ENCODE data around the gene ZNF598.

DNA sequence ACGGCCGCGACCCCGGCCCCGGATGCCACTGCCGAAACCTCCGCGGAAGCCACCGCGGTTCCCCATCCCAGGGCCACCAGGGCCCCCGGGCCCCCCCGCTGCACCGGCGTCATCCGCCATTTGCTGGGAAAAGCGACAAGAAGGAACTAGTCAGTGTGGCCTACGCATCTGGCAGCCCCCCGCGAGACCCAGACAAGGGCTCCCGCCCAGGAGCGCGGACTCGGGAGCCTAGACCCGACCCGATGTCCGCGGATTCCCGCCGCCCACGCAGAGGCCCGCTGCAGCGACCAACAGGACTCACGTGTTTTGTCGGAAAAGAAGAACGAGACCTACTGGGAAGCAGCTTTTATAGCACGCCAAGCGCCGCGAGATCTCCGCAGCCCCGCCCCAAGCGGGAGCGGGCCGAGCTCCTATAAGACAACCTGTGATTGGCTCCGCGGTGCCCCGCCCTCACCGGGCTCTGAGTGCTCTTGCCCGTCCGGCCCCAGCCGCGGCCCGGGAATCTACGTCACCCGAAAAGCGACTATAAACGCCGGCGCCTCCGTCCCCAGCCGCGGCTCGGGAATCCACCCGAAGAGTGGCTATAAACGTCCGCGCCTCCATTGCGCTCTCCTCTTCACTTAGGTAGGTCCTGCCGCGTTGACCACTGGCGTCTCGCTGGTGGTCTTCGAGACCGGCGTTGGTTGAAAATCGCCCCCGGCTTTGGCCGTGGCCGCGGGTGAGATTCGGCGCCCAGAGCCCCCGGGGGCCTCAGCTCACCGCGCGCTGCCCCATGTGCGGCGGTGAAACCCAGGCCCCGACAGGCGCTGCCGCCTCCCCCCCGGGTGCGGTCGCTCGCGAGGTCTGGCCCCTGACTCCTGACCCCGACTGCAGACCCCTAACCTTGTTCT, 44.9 kb downstream of the ZNF598 start, which contains the start of gene RPS2:
- TF ChIP-seq, protein P1, sequence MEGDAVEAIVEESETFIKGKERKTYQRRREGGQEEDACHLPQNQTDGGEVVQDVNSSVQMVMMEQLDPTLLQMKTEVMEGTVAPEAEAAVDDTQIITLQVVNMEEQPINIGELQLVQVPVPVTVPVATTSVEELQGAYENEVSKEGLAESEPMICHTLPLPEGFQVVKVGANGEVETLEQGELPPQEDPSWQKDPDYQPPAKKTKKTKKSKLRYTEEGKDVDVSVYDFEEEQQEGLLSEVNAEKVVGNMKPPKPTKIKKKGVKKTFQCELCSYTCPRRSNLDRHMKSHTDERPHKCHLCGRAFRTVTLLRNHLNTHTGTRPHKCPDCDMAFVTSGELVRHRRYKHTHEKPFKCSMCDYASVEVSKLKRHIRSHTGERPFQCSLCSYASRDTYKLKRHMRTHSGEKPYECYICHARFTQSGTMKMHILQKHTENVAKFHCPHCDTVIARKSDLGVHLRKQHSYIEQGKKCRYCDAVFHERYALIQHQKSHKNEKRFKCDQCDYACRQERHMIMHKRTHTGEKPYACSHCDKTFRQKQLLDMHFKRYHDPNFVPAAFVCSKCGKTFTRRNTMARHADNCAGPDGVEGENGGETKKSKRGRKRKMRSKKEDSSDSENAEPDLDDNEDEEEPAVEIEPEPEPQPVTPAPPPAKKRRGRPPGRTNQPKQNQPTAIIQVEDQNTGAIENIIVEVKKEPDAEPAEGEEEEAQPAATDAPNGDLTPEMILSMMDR (IDR thresholded peaks at IDR 0.05): peak in 1 of 5 experiments; percentile 11
- peak; percentile 97 to 100 (median 99) for TF ChIP-seq POLR2AphosphoS5 (IDR thresholded peaks at IDR 0.05)
- peak; percentile 99 for TF ChIP-seq POLR2A (IDR thresholded peaks at IDR 0.05)
- no peak for TF ChIP-seq EP300 (IDR thresholded peaks at IDR 0.05; ENCODE audit: low read depth)
